NCI-H526 (cell line): ENCODE results near the gene DROSHA.
"Not testable (repeated sequence)": the region's sequence is repeated elsewhere in the genome, so short reads cannot be mapped to it uniquely, and the experiment has no call there.

Source experiments
- DNase-seq, 2 experiments: peaks; one replicate each; lab custom pipeline; 2025; lab: John Stamatoyannopoulos, UW

Gene DROSHA

GRCh38 chr5:31378838-31379237 is 153.1 kb downstream of the DROSHA start:
- DNase-seq, result no peak

- DNase-seq, result no peak
These were observed 153.8 kb downstream of the DROSHA start for GRCh38 chr5:31378136-31378535.

GRCh38 chr5:31377274-31377946 is 154.5 kb downstream of the DROSHA start:
- no peak for DNase-seq

- no peak for DNase-seq
These were observed 155.7 kb downstream of the DROSHA start for GRCh38 chr5:31375999-31376720.

- DNase-seq, result no peak
These were observed 159.8 kb downstream of the DROSHA start for GRCh38 chr5:31372124-31372523.

- no peak for DNase-seq
These were observed 165.0 kb downstream of the DROSHA start for GRCh38 chr5:31366941-31367340.

GRCh38 chr5:31365776-31366175 is 166.1 kb downstream of the DROSHA start:
- DNase-seq, result no peak

GRCh38 chr5:31364881-31365636 is 166.8 kb downstream of the DROSHA start:
- no peak for DNase-seq

- DNase-seq, result no peak
These were observed 168.8 kb downstream of the DROSHA start for GRCh38 chr5:31362931-31363568.

- no peak for DNase-seq
These were observed 169.4 kb downstream of the DROSHA start for GRCh38 chr5:31362529-31362900.

GRCh38 chr5:31361704-31362528 is 170.0 kb downstream of the DROSHA start:
- not testable (repeated sequence) for DNase-seq

GRCh38 chr5:31361234-31361633 is 170.7 kb downstream of the DROSHA start:
- DNase-seq, result no peak

GRCh38 chr5:31359839-31360238 is 172.1 kb downstream of the DROSHA start:
- DNase-seq, result no peak

- no peak for DNase-seq
These were observed 174.9 kb downstream of the DROSHA start for GRCh38 chr5:31357038-31357437.

GRCh38 chr5:31355337-31355736 is 176.6 kb downstream of the DROSHA start:
- no peak for DNase-seq
